Activated CD4-positive, alpha-beta T cell treated with anti-CD3 and anti-CD28 coated beads, Interleukin-2, amount 10 ng/mL, durations not matched to agents 7 days and 5 days (primary cell): ENCODE measurements around the gene MED13L. TPM values are rescaled to one million over a fixed set of nuclear protein-coding genes. Genes with fewer than 3 reads are reported as not detected.
A peak's percentile ranks its signal among the peaks of the same experiment; 100 is the strongest.
"Not testable (repeated sequence)": the region's sequence is repeated elsewhere in the genome, so short reads cannot be mapped to it uniquely, and the experiment has no call there.

Source experiments
- CTCF ChIA-PET: fragments of 350-600 bp; sonication (Branson Sonifier 250); formaldehyde crosslinking; loops from one replicate; lab custom pipeline; 2021; ENCODE audit warnings: antibody characterized with exemption; lab: Charles Lee
- POLR2A ChIA-PET: fragments of 350-600 bp; sonication (Branson Sonifier 250); formaldehyde crosslinking; loops from one replicate; lab custom pipeline; 2021; ENCODE audit warnings: antibody characterized with exemption; lab: Charles Lee
- DNase-seq: peaks from one replicate; pipeline ENCODE4 v3.0.0-alpha.2; 2020
- H3K27ac Mint-ChIP-seq: one replicate; pipeline ENCODE4 v1.8.0; 2021; ENCODE audit warnings: mild to moderate bottlenecking, moderate library complexity, mixed read lengths
- H3K27me3 Mint-ChIP-seq: one replicate; pipeline ENCODE4 v1.8.0; 2021; ENCODE audit warnings: mixed read lengths
- H3K36me3 Mint-ChIP-seq: one replicate; pipeline ENCODE4 v1.8.0; 2021; ENCODE audit warnings: low read depth, mixed read lengths
- H3K4me1 Mint-ChIP-seq: one replicate; pipeline ENCODE4 v1.8.0; 2021; ENCODE audit warnings: mixed read lengths
- H3K4me3 Mint-ChIP-seq: one replicate; pipeline ENCODE4 v1.8.0; 2021; ENCODE audit warnings: mild to moderate bottlenecking, moderate library complexity, mixed read lengths
- H3K9me3 Mint-ChIP-seq: one replicate; pipeline ENCODE4 v1.8.0; 2021; ENCODE audit warnings: mixed read lengths
- total RNA-seq, 2 experiments: library from RNA; stranded (reverse); gene quantifications; one replicate each; pipeline ENCODE4 v1.2.3, GENCODE V29; 2021

The MED13L gene
- total RNA-seq, 2 experiments from 2014 or later = 97.1 to 99.7 TPM

DNA sequence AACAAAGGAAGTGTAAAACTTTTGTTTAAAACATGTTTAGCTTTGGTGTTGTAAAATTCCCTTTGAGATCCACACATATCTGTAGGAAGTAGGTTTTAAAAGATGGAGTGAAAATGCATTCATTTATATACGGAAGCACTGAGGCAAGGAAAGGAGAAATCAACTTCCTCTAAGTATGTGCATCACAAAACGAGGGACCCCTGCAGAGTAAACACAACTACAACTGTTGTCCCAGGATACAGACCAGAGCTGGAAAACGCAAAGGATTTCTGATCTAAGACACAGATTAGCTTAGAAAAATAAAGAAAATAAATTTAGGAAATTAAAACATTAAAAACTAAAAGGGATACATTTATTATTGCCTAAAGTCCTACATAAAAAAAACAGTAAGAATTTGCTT is 297.6 kb downstream of the MED13L start:
- H3K9me3 Mint-ChIP-seq = no peaks in the 10 kb centered on the region
- H3K36me3 Mint-ChIP-seq = peaks cover 42% of the 10 kb centered on the region
- no peak overlapping the region for H3K27ac Mint-ChIP-seq
- DNase-seq = no peak
- ChIA-PET POLR2A (no interaction called here), CTCF (interaction anchor here (0.7 kb wide), 1 partner anchor 22 kb away, joined by 3 read pairs; no protein-coding TSS in a partner anchor)
- H3K27me3 Mint-ChIP-seq = no peaks in the 10 kb centered on the region
- H3K4me1 Mint-ChIP-seq = peaks cover 3% of the 10 kb centered on the region
- H3K4me3 Mint-ChIP-seq = no peak overlapping the region

DNA sequence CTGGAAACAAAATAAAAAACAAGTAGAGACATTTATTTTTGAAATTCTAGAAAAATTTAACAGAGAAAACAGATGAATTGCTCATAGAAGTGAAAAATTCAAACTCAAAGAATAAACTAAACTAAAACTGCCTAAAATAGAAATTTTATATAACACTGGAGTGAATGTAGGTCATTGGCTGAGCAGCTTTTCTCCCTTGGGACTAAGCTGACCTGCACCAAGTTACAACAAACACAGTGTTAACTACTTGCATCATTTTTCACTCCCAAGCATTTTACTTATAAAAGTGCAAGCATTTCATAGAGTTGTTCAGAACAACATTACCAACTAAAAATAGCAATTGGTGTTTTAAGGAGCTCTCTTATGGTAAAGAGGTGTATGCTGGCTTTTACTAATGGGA is 298.1 kb downstream of the MED13L start:
- ChIA-PET CTCF (no interaction called here), POLR2A (no interaction called here)
- Mint-ChIP-seq H3K4me1 (peaks cover 3% of the 10 kb centered on the region), H3K36me3 (peaks cover 40% of the 10 kb centered on the region), H3K27me3 (no peaks in the 10 kb centered on the region), H3K4me3 (no peak overlapping the region), H3K9me3 (no peaks in the 10 kb centered on the region), H3K27ac (no peak overlapping the region)
- DNase-seq = no peak

DNA sequence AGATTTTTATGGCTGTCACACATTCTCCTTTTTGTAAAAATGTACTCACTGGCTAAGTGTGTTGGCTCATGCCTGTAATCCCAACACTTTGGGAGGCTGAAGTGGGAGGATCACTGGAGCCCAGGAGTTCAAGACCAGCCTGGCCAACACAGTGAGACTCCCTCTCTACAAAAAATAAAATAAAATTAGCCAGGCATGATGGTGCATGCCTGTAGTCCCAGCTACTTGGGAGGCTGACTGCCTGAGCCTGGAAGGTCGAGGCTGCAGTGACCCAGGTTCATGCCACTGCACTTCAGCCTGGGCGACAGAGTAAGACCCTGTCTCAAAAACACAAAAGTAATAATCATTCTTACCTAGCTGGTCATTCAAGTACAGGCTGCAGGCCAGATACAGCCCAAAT is 300.7 kb downstream of the MED13L start:
- H3K4me1 Mint-ChIP-seq, H3K4me3 Mint-ChIP-seq, H3K27me3 Mint-ChIP-seq, H3K27ac Mint-ChIP-seq, H3K9me3 Mint-ChIP-seq, POLR2A ChIA-PET, DNase-seq: not testable (repeated sequence)
- H3K36me3 Mint-ChIP-seq = peaks cover 35% of the 10 kb centered on the region
- CTCF ChIA-PET = interaction anchor here (1.0 kb wide), 1 partner anchor 9 kb away, joined by 3 read pairs; no protein-coding TSS in a partner anchor

DNA sequence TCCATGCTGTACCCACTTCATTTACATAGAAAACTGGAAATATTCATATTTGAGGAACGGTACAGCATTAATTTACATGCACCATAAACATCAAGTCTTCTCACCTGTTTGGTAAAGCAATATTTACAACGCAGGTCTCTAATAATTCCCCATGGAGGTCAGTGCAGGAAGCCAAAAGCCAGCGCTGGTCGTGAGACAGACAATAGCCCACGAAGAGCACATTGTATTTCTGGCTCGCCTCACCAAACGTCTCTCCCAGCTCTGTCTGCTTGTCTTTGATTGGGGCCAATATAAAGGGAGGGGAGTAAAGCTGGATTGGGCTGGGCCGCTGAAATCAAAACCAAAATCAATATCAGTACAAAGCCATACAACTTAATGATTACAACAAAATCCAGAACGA is 302.1 kb downstream of the MED13L start:
- no peaks in the 10 kb centered on the region for H3K4me1 Mint-ChIP-seq
- H3K9me3 Mint-ChIP-seq = no peaks in the 10 kb centered on the region
- no peak overlapping the region for H3K27ac Mint-ChIP-seq
- H3K4me3 Mint-ChIP-seq = no peak overlapping the region
- H3K27me3 Mint-ChIP-seq = no peaks in the 10 kb centered on the region
- ChIA-PET POLR2A (no interaction called here), CTCF (no interaction called here)
- peaks cover 37% of the 10 kb centered on the region for H3K36me3 Mint-ChIP-seq
- no peak for DNase-seq

DNA sequence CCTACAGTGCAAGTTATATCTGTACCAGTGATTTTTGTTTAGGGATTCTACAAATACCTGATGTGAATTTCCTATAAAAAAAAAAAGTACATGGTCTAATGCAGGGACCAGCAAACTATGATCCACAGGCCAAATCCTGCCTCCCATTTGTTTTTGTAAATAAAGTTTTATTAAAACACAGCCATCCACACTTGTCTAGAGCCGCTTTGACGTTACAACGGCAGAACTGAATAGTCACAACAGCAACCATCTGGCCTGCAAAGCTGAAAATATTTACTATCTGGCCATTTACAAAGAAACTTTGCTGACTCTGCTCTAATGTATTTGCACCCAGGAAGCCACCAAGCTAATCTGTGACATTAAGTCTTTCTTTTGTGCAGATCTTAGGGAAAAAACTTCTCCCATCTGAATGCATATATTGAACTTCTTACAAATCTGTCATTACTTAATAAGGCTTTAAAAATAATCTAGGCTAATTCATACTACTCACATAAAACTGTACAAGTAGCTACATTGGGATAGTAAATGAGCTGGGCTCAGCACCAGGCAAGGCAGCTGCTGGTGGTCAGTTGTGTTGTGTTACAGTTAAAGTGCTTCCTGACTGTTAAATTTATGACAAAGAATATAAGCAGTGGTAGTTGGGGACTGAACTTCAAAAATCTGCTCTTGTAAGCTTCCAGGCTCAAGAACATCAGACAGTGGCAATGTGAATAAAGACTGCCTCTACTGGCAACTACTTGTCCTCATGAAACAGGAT is 303.3 kb downstream of the MED13L start:
- H3K4me1 Mint-ChIP-seq = no peaks in the 10 kb centered on the region
- no peaks in the 10 kb centered on the region for H3K27me3 Mint-ChIP-seq
- ChIA-PET CTCF (interaction anchor here (0.6 kb wide), 1 partner anchor 59 kb away, joined by 3 read pairs; no protein-coding TSS in a partner anchor), POLR2A (no interaction called here)
- H3K27ac Mint-ChIP-seq = no peak overlapping the region
- no peak for DNase-seq
- peaks cover 39% of the 10 kb centered on the region for H3K36me3 Mint-ChIP-seq
- no peak overlapping the region for H3K4me3 Mint-ChIP-seq
- no peaks in the 10 kb centered on the region for H3K9me3 Mint-ChIP-seq

DNA sequence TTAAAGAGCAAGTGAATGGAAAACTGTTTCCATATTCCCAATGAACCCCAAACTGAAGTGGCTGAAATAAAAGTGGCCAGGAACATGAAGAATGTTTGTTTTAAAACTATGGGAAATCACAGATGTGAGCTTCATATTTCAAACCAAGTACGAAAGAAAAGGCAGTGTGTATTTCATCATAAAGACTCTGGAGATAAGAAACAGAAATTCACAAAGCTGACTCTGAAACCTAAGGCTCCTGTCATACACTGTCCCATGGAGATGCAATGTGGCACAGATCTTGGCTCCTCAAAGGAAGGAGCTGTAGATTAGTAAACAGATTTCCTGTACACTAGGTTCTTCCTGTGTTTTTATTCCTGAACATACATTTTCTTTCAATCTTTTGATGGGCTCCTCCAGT is 304.4 kb downstream of the MED13L start:
- Mint-ChIP-seq H3K4me1 (peaks cover 3% of the 10 kb centered on the region), H3K27me3 (no peaks in the 10 kb centered on the region), H3K36me3 (peaks cover 48% of the 10 kb centered on the region), H3K9me3 (no peaks in the 10 kb centered on the region), H3K4me3 (no peak overlapping the region), H3K27ac (no peak overlapping the region)
- CTCF ChIA-PET = interaction anchor here (0.8 to 1.2 kb wide), 2 partner anchors 13 to 26 kb away, joined by 3 read pairs; no protein-coding TSS in a partner anchor
- DNase-seq = no peak
- POLR2A ChIA-PET = no interaction called here

DNA sequence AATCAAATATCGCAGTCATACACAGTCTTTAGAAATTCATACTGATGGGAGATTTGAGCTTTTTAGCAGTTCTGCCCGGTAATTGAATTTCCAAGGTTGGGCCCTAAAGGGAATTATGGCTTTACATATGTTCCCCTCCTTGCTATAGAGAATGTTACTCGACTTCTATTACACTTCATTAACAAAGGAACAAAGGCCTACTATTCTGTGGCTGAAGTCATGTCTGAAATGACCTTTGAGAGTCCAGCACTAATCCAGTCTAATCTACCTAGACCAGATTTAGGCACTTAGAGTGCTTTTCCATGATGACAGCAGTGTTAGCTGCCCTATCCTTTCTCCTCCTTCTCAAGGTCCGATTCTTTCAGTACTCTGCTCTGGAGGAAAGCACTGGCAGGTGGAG is 305.3 kb downstream of the MED13L start:
- peaks cover 50% of the 10 kb centered on the region for H3K36me3 Mint-ChIP-seq
- ChIA-PET POLR2A (no interaction called here), CTCF (interaction anchor here (0.8 to 1.2 kb wide), 2 partner anchors 12 to 25 kb away, joined by 3 read pairs; no protein-coding TSS in a partner anchor)
- no peaks in the 10 kb centered on the region for H3K27me3 Mint-ChIP-seq
- H3K9me3 Mint-ChIP-seq = no peaks in the 10 kb centered on the region
- DNase-seq = no peak
- peaks cover 9% of the 10 kb centered on the region for H3K4me1 Mint-ChIP-seq
- H3K27ac Mint-ChIP-seq = no peak overlapping the region
- no peak overlapping the region for H3K4me3 Mint-ChIP-seq

DNA sequence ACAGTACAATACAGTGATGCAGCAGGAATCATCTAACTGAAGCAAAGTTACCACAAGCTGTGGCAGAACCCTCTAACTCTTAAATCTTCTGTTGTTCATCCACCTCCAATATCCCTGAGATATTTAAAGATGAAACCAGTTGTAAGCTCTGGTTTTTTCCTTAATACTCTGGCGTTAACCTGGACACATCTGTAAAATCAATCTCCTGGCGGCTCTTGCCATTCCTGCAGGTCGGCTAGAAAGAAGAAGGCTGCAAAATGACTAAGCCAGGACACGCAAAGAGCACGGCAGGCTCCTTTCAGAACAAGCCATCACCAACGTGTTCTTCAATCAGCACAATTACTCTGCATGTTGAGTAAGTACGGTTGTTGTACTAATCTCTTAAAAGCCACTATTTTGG is 309.3 kb downstream of the MED13L start:
- Mint-ChIP-seq H3K27ac (no peak overlapping the region), H3K9me3 (no peaks in the 10 kb centered on the region), H3K27me3 (no peaks in the 10 kb centered on the region), H3K36me3 (peaks cover 74% of the 10 kb centered on the region), H3K4me1 (peaks cover 44% of the 10 kb centered on the region), H3K4me3 (no peak overlapping the region)
- POLR2A ChIA-PET = no interaction called here
- CTCF ChIA-PET = interaction anchor here (0.9 to 1.2 kb wide), 3 partner anchors 9 to 687 kb away, joined by 3 read pairs; no protein-coding TSS in a partner anchor
- DNase-seq = no peak

DNA sequence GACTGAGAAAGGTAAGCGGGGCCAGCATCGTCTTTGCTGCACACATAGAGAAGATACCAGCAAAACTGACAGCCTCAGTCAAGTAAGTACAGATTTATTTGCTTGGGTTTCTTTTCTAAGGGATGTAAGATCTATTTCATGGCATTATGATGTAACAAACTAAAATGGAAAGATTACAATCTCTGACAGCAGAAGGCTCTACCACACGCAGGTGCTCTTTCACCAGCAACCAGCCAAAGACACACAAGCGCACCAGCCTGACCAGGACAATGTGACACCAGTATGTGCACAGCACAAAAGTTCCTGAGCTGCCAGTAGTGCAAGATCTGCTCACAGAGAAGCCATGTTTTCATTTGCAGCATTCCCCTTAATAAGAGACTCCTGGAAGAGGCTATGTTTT is 311.1 kb downstream of the MED13L start:
- Mint-ChIP-seq H3K27me3 (no peaks in the 10 kb centered on the region), H3K4me1 (peaks cover 49% of the 10 kb centered on the region), H3K4me3 (no peak overlapping the region), H3K27ac (peak overlapping the region; percentile 87), H3K9me3 (no peaks in the 10 kb centered on the region), H3K36me3 (peaks cover 69% of the 10 kb centered on the region)
- CTCF ChIA-PET = interaction anchor here (1.2 kb wide), 1 partner anchor 24 kb away, joined by 4 read pairs; no protein-coding TSS in a partner anchor
- POLR2A ChIA-PET = no interaction called here
- DNase-seq = no peak

DNA sequence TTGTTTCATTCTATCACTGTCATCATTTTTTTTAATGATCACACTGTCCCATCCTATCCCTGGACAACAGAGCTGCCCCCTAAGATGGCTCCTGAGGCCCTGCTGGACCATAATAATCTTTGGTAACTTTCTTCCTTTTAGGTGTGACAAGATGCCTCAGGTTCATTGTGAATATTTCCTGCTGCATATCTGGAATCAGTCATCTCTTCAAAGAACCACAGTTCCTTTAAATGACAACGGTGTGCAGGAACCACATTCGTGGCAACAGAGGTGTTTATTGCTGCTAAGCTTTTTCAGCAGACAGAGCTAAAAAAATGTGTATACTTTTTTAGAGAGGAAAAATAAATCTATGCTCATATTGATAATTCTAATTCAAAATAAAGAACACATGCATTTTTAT is 312.9 kb downstream of the MED13L start:
- Mint-ChIP-seq H3K9me3 (no peaks in the 10 kb centered on the region), H3K27me3 (no peaks in the 10 kb centered on the region), H3K27ac (peak overlapping the region; percentile 87), H3K4me3 (no peak overlapping the region), H3K4me1 (peaks cover 62% of the 10 kb centered on the region), H3K36me3 (peaks cover 74% of the 10 kb centered on the region)
- ChIA-PET POLR2A (no interaction called here), CTCF (no interaction called here)
- peak; percentile 41 for DNase-seq

DNA sequence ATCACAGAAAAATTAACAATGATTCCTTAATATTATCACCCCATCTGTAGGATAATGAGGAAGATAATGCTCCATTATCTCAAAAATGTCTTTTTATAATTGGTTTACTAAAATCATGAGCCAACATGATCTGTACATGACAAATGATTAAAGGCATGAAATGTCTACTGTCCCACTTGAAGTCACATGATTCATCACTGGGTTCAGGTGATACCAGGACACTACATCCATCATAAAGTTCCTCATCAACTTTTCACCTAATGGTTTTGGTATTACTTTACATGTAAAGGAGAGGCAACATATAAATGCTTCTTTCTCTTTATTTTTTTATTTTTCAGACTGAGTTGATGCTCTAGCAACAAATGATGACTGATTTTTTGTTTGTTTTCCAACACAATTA is 313.3 kb downstream of the MED13L start:
- POLR2A ChIA-PET = no interaction called here
- Mint-ChIP-seq H3K27me3 (no peaks in the 10 kb centered on the region), H3K36me3 (peaks cover 70% of the 10 kb centered on the region), H3K9me3 (no peaks in the 10 kb centered on the region), H3K4me1 (peaks cover 62% of the 10 kb centered on the region), H3K27ac (peak overlapping the region; percentile 87), H3K4me3 (no peak overlapping the region)
- DNase-seq = no peak
- CTCF ChIA-PET = no interaction called here

DNA sequence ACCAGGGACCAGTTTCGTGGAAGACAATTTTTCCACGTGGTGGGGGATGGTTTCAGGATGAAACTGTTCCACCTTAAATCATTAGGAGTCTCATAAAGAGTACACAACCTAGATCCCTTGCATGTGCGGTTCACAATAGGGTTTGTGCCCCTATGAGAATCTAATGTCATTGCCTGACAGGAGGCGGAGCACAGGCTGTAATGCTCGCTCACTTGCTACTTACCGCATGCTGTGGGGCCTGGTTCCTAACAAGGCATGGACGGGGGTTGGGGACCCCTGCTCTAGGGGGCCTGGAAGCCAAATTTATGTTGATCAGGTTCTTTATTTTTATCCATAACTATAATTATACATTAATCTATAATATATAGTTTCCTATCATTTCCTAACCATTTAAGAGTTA is 315.3 kb downstream of the MED13L start:
- ChIA-PET POLR2A (no interaction called here), CTCF (no interaction called here)
- H3K27me3 Mint-ChIP-seq = no peaks in the 10 kb centered on the region
- peaks cover 58% of the 10 kb centered on the region for H3K36me3 Mint-ChIP-seq
- no peak for DNase-seq
- no peaks in the 10 kb centered on the region for H3K9me3 Mint-ChIP-seq
- H3K27ac Mint-ChIP-seq = no peak overlapping the region
- peaks cover 53% of the 10 kb centered on the region for H3K4me1 Mint-ChIP-seq
- H3K4me3 Mint-ChIP-seq = no peak overlapping the region

DNA sequence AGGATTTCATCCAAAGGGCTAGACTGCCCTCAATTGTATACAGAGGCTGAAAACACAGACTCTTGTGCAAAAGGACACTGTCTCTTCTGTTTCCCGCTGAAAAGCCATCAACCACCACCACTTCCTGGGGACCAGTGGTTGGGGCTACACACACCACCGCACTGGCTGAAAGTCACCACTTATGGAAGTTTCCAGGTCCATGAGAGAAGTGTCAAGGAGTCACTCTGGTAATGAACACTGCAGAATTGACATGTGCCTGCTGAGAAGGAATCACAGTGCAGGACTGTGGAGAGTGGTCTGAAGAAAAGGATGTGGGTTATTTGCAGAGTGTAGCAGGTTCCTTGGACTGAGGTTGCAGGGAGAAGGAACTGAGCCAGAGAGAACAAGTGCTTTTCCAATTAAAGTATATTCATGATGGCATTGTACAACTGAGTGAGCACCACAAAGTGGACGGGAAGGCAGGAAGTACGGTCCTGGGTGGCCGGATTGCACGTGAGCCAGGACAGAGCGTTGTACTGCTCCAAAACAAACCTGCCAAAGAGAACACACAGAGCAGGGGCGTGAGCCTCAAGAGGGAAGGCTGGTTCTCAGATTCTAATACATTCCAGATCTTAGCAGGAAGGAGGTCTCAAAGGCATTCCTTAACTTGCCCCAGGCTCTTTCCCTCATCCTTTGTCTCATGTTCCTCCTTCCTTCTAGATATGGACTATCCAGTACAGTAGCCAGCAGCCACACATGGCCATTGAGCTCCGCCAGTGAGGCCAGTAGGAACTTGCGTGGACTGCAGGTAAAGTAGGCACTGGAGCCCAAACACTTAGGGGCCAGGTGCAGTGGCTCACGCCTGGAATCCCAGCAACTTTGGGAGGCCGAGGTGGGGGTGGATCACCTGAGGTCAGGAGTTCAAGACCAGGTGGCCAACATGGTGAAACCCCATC is 316.4 kb downstream of the MED13L start:
- POLR2A ChIA-PET = no interaction called here

More for the DNA sequence above, 316.4 kb downstream of the MED13L start:
- peak overlapping the region; percentile 65 for H3K27ac Mint-ChIP-seq
- CTCF ChIA-PET = interaction anchor here (0.6 kb wide), 1 partner anchor 403 kb away, joined by 4 read pairs; no protein-coding TSS in a partner anchor
- no peaks in the 10 kb centered on the region for H3K27me3 Mint-ChIP-seq
- peaks cover 50% of the 10 kb centered on the region for H3K36me3 Mint-ChIP-seq
- no peak for DNase-seq
- peaks cover 44% of the 10 kb centered on the region for H3K4me1 Mint-ChIP-seq
- H3K4me3 Mint-ChIP-seq = no peak overlapping the region
- no peaks in the 10 kb centered on the region for H3K9me3 Mint-ChIP-seq
